ENCODE results near the gene PAM16.
"Not testable (repeated sequence)": the region's sequence is repeated elsewhere in the genome, so short reads cannot be mapped to it uniquely, and the experiment has no call there.

Gene PAM16

DNA sequence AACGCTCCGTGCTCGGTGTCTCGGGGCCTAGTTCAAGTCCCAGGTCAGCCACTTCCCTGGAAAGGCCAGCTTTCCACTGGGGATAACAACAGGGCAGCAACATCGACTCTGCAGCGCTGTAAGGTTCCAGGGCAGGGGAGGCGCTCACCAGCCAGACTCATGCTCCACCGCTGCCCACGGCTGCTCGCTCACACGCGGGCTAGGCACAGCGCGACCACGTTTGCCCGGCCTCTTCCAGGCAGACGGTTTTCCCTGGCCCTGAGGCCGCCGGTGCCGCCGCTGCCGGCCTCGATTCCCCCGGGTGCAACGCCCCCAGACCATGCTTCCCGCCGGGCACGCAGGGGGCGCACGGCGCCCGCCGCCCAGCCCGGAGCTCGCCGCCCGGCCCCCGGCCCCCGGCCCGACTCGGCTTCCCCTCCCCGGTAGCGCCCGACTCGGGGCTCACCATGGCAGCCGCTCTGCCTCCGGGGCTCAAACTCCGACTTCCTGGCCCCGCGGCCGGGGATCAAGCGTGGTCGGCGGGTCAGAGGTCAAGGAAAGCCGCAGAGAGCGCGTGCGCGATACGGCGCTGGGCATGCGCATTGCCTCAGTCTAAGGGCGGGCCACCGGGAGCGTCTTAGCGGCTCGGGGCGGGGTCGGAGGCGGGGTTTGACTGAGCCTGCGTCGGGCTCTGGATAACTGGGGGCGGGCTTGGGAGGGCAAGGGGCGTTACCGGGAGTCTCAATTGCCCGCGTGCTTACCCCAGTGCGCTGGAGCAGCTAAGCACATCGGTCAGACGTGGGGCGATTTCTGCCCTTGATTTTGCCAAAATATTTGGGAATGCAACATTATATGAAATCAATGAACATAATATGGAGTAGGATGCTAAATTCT is at the start of gene PAM16:
PAM16 (minus strand) TSS at position 535 of the 873 bp plus-strand sequence; CDS start at position 448, 87 bp downstream.
- peak; percentile 99 for DNase-seq (ENCODE audit: low spot score)
- no peak for TF ChIP-seq CTCF (IDR thresholded peaks at IDR 0.05; ENCODE audit: borderline replicate concordance, control extremely low read depth, extremely low read depth, insufficient read depth, missing control alignments)
- in situ Hi-C loops (cut with MboI; ENCODE audit: low sequenced_read_pairs, unreplicated experiment): no loop called here

GRCh38 chr16:4399001-4399730 is 48.0 kb upstream of the PAM16 start:
- DNase-seq (ENCODE audit: low spot score): no peak
- no peak for TF ChIP-seq CTCF (IDR thresholded peaks at IDR 0.05; ENCODE audit: borderline replicate concordance, control extremely low read depth, extremely low read depth, insufficient read depth, missing control alignments)
- in situ Hi-C loops (cut with MboI; ENCODE audit: low sequenced_read_pairs, unreplicated experiment): no loop called here

DNA sequence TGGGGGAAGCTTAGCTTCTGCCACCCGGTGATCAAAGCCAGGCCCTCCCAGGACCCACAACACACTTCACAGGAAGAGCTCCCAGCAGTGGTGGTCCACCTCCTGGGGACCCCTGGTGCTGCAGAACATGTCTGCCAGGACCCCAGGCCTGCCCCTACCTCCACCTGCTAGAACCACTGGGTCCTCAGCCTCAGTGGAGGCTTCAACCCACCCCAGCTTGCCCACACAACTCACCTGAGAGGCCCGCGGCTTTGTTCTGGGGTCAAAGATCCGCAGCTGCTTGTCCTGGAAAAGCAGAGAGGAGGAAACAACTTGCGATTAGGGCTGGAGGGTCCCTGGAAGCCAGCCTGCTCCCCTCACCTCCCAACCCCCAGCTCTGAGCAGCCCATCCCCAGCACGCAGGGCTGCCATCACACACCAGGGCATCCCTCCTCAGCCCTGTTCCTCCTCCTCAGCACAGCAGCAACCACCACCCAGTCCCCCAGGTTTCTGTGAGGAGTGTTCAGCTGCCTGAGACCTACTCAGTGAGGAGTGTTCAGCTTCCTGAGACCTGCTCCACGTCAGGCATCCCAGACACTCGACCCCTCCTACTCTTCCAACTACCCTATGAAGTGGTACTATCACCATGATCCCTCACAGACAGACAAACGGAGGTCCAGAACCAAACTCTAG is 44.1 kb upstream of the PAM16 start:
- in situ Hi-C loops (cut with MboI; ENCODE audit: low sequenced_read_pairs, unreplicated experiment): no loop called here
- no peak for DNase-seq (ENCODE audit: low spot score)
- TF ChIP-seq CTCF (IDR thresholded peaks at IDR 0.05; ENCODE audit: borderline replicate concordance, control extremely low read depth, extremely low read depth, insufficient read depth, missing control alignments): no peak

GRCh38 chr16:4393850-4394249 is 42.7 kb upstream of the PAM16 start:
- DNase-seq (ENCODE audit: low spot score); in situ Hi-C loops (cut with MboI; ENCODE audit: low sequenced_read_pairs, unreplicated experiment): not testable (repeated sequence)

DNA sequence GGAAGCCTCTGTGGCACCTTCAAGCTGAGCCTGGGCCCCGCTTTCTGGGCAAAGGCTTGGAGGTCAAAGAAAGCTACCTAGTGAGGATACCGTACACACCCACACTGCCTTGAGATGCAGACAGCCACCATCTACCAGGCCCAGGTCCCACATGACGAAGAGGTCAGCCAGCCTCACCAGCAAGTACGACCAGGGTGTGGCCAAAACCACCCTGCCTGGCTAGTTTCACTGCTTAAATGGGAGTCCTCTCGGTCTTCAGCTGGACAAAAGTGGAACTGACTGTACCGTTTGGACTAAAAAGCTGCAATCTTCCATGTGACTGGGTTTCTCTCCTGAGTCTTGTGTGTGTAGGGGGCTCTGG is 42.1 kb upstream of the PAM16 start:
- in situ Hi-C loops (cut with MboI; ENCODE audit: low sequenced_read_pairs, unreplicated experiment): no loop called here
- no peak for DNase-seq (ENCODE audit: low spot score)
- no peak for TF ChIP-seq CTCF (IDR thresholded peaks at IDR 0.05; ENCODE audit: borderline replicate concordance, control extremely low read depth, extremely low read depth, insufficient read depth, missing control alignments)

DNA sequence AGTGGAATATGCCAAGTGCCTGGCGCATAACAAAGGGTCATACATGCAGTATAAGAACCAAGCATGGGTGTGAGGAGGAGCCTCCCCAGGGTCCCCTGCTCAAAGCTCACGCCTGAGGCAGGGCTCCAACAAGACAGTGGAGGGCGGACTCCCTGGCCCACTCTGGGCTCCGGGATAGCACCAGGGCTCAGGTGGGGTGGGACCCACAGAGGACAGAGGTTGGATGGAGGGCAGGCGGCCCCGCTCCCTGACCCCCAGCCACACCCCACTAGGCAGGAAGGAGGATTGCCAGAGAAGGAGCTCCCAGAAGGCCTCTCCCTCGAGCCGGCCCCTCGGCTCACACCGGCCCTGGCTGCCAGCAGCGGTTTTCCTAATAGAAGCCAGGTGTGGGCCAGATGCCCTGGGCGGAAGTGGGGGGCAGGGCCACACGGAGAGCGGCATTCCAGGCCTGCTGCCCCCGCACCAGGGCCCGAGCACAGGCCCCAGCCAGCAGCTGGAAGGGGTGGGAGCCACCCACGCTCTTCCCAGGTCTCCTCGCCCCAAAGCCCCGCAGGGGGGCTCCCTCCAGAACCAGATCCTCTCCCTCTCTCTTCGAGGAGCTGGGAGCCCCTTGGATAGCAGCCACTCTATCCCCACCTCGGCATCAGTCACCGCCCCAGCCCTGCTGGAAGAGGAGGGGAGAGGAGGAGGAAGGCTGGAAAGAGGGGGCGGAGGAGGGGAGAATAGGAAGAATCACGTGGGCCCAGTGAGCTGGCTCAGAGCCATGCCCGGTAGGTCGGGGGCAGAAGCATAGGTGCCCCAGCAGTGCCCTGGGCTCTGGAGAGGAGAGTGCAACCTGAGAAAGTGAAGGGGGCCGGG is 41.5 kb upstream of the PAM16 start:
- no peak for DNase-seq (ENCODE audit: low spot score)
- no peak for TF ChIP-seq CTCF (IDR thresholded peaks at IDR 0.05; ENCODE audit: borderline replicate concordance, control extremely low read depth, extremely low read depth, insufficient read depth, missing control alignments)
- in situ Hi-C loops (cut with MboI; ENCODE audit: low sequenced_read_pairs, unreplicated experiment): no loop called here

Measured in GM13976 (cell line).